ENCODE data around the gene HPSE2.

The HPSE2 gene

DNA sequence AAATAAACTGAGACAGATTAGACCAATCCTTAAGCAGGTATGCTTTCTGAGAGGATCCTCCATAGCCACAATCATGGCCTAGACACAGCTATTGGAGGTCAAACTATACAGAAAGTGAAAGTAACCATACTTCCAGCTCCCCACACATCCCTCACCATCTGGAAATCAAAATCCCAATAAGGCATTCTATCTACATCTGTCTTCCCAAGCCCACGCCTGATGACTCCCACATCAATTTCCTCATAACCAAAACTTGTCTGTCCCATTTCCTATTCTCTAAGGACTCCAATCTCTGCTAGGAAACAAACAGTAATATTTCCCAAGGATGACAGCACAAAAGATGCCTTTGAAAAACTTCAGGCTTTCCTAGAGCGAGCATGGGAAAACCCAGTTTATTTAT is 541.6 kb downstream of the HPSE2 start:
- in situ Hi-C loops (cut with HindIII; ENCODE audit: low pct_ligation_motif_present, low sequenced_read_pairs) = no loop called here
- TF ChIP-seq, protein P1, sequence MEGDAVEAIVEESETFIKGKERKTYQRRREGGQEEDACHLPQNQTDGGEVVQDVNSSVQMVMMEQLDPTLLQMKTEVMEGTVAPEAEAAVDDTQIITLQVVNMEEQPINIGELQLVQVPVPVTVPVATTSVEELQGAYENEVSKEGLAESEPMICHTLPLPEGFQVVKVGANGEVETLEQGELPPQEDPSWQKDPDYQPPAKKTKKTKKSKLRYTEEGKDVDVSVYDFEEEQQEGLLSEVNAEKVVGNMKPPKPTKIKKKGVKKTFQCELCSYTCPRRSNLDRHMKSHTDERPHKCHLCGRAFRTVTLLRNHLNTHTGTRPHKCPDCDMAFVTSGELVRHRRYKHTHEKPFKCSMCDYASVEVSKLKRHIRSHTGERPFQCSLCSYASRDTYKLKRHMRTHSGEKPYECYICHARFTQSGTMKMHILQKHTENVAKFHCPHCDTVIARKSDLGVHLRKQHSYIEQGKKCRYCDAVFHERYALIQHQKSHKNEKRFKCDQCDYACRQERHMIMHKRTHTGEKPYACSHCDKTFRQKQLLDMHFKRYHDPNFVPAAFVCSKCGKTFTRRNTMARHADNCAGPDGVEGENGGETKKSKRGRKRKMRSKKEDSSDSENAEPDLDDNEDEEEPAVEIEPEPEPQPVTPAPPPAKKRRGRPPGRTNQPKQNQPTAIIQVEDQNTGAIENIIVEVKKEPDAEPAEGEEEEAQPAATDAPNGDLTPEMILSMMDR (IDR thresholded peaks at IDR 0.05; ENCODE audit: low read depth, low read length, missing control alignments) = no peak
- no peak overlapping the region for H3K4me3 ChIP-seq (ENCODE audit: low read depth, low read length)

DNA sequence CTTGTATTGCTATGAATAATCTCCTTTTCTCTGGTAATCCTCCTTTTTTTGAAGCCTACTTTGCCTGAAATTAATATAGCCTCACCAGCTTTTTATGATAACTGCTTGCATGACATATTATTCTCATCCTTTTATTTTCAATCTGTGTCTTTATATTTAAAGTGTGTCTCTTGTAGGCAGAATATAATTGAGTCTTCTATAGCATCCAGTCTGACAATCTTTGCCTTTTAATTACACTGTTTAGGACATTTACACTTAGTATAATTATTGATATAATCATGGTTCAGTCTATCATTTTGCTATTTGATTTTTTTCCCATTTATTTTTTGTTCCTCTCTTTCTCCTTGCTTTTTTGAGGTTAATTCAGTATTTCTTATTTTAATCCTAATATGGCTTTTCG is 548.0 kb downstream of the HPSE2 start:
- no peak overlapping the region for H3K27ac ChIP-seq
- TF ChIP-seq, protein P1 (IDR thresholded peaks at IDR 0.05; ENCODE audit: low read depth, low read length, missing control alignments) = no peak
- no peaks in the 10 kb centered on the region for H3K27me3 ChIP-seq (replicated peaks)
- no peak for DNase-seq
- no peak overlapping the region for H3K4me3 ChIP-seq (ENCODE audit: low read depth, low read length)
- in situ Hi-C loops (cut with HindIII; ENCODE audit: low pct_ligation_motif_present, low sequenced_read_pairs) = no loop called here
- H3K36me3 ChIP-seq (replicated peaks) = no peaks in the 10 kb centered on the region

More for the DNA sequence above, 541.6 kb downstream of the HPSE2 start:
- no peak for DNase-seq
- Histone ChIP-seq H3K36me3 (replicated peaks) (no peaks in the 10 kb centered on the region), H3K27me3 (replicated peaks) (no peaks in the 10 kb centered on the region), H3K27ac (no peak overlapping the region)

DNA sequence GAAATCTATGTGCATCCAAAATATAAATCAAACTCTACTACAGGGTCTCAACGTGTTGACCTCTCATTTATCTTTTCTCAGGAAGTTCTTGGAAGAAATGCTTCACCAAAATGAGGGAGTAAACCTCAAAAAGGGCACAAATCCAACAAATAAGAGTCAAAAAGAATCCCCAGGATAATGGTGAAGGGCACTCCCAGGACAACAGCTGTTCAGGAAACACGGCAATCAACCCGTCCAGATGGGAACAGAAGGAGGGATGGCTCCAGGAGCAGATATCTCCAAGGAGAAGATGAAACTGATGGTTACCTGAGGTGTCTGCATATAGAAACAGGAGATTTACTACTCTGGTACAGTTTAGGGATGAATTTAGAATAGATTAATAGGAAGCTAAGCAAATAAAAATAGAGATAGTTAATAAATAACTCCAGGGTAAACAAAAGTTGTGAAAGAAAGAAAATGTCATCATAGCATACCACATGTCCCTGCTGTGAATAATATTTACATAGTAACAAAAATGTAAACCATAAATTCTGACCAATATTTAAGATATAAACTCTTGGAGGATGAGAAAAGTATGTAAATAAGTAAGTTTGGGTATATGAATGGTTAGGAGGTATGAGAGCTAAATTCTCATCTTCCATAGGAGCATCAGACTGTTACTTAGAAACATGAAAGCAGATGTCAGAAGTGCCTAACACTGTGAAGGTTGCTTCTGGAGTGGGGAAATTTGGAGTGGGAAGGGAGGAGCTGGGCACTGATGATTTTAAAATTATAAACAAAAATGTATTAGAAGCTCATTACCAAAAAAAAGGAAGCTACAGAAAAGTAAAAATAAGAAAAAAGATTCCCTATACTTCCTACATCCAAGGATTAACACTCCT is 551.4 kb downstream of the HPSE2 start:
- H3K4me3 ChIP-seq (ENCODE audit: low read depth, low read length) = no peak overlapping the region
- H3K27ac ChIP-seq = no peak overlapping the region
- in situ Hi-C loops (cut with HindIII; ENCODE audit: low pct_ligation_motif_present, low sequenced_read_pairs) = no loop called here
- TF ChIP-seq, protein P1 (IDR thresholded peaks at IDR 0.05; ENCODE audit: low read depth, low read length, missing control alignments) = no peak
- DNase-seq = no peak
- H3K36me3 ChIP-seq (replicated peaks) = no peaks in the 10 kb centered on the region
- no peaks in the 10 kb centered on the region for H3K27me3 ChIP-seq (replicated peaks)

DNA sequence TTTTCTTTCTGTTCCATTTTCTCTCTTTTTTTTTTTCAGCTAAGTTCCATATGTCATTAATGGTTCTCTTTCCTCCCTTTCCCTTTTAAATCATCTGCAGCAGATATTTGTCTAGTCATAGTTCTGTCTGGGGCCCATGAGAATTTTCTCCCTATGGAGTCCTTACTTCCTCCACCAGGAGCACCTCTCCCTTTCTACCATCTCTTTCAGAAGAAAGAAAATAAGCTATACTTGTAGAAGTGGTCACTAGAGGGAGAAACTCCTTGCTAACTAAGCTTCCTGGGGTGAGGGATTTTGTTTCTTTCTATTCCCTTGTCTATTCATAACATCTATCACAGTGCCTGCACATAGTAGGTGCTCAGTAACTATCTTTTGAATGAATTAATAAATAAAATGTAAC is 558.8 kb downstream of the HPSE2 start:
- Histone ChIP-seq H3K27me3 (replicated peaks) (no peaks in the 10 kb centered on the region), H3K36me3 (replicated peaks) (no peaks in the 10 kb centered on the region), H3K27ac (no peak overlapping the region), H3K4me3 (ENCODE audit: low read depth, low read length) (no peak overlapping the region)
- in situ Hi-C loops (cut with HindIII; ENCODE audit: low pct_ligation_motif_present, low sequenced_read_pairs) = no loop called here
- no peak for DNase-seq
- TF ChIP-seq, protein P1 (IDR thresholded peaks at IDR 0.05; ENCODE audit: low read depth, low read length, missing control alignments) = no peak

DNA sequence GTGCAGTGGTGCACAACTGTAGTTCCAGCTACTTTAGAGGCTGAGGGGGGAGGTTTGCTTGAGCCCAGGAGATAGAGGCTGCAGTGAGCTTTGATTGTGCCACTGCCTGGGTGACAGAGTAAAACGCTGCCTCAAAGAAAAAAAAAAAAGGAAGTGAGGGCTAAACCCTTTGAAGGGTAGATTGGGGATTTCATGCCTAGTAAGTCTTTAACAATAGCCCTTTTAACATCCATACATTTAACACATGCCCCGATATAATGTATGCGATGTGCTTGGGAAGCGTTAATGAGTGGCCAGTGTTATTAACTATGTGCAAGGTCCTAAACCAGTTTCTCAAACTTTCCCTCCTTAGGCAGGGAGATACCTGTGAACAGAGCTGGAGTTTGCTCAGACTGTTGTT is 559.8 kb downstream of the HPSE2 start:
- TF ChIP-seq, protein P1 (IDR thresholded peaks at IDR 0.05; ENCODE audit: low read depth, low read length, missing control alignments) = no peak
- H3K36me3 ChIP-seq (replicated peaks) = no peaks in the 10 kb centered on the region
- no peak overlapping the region for H3K4me3 ChIP-seq (ENCODE audit: low read depth, low read length)
- in situ Hi-C loops (cut with HindIII; ENCODE audit: low pct_ligation_motif_present, low sequenced_read_pairs) = no loop called here
- no peak overlapping the region for H3K27ac ChIP-seq
- no peak for DNase-seq
- H3K27me3 ChIP-seq (replicated peaks) = no peaks in the 10 kb centered on the region
